WTC11 (cell line): Measurements from ENCODE around the gene GAPT. TPM values are rescaled to one million over a fixed set of nuclear protein-coding genes. Genes with fewer than 3 reads are reported as not detected.

Experiments
- ATAC-seq: fragments of 200-7000 bp; cut with Tn5 transposase; 2 replicates; pipeline ENCODE4 v1.10.0; 2021; ENCODE audit warnings: mild to moderate bottlenecking, moderate library complexity
- CTCF ChIA-PET: fragments of 300-600 bp; sonication (Branson Sonifier 250); formaldehyde crosslinking; loops from one replicate; lab custom pipeline; 2021; ENCODE audit warnings: antibody characterized with exemption; lab: Charles Lee
- POLR2A ChIA-PET: fragments of 350-600 bp; sonication (Branson Sonifier 250); formaldehyde crosslinking; loops from one replicate; lab custom pipeline; 2021; ENCODE audit warnings: antibody characterized with exemption; lab: Charles Lee
- DNase-seq: peaks from one replicate; pipeline ENCODE4 v3.0.0; 2021; ENCODE audit warnings: low spot score
- H3K27ac Mint-ChIP-seq: 2 replicates; pipeline ENCODE4 v1.8.0; 2021; ENCODE audit warnings: mixed read lengths
- H3K27me3 Mint-ChIP-seq: 2 replicates; pipeline ENCODE4 v1.8.0; 2021; ENCODE audit warnings: low read depth, mild to moderate bottlenecking, moderate library complexity, mixed read lengths
- H3K36me3 Mint-ChIP-seq: 2 replicates; pipeline ENCODE4 v1.8.0; 2021; ENCODE audit warnings: mixed read lengths
- H3K4me1 Mint-ChIP-seq: 2 replicates; pipeline ENCODE4 v1.8.0; 2022; ENCODE audit warnings: mixed read lengths
- H3K4me3 Mint-ChIP-seq: 2 replicates; pipeline ENCODE4 v1.8.0; 2021; ENCODE audit warnings: mild to moderate bottlenecking, moderate library complexity, mixed read lengths
- H3K9me3 Mint-ChIP-seq: 2 replicates; pipeline ENCODE4 v1.8.0; 2021; ENCODE audit warnings: mixed read lengths
- ARID4B ChIP-seq: sonication (generic); formaldehyde crosslinking; IDR thresholded peaks from 2 replicates; pipeline ENCODE4 v1.8.0; 2023; ENCODE audit warnings: missing genetic modification reagents, mild to moderate bottlenecking, borderline replicate concordance
- ATF1 ChIP-seq: sonication (generic); formaldehyde crosslinking; IDR thresholded peaks from 2 replicates; pipeline ENCODE4 v1.8.1; 2023; ENCODE audit warnings: mild to moderate bottlenecking, moderate library complexity, missing genetic modification reagents
- ATF2 ChIP-seq: sonication (generic); formaldehyde crosslinking; IDR thresholded peaks from 2 replicates; pipeline ENCODE4 v1.8.1; 2022; ENCODE audit warnings: low read depth, missing genetic modification reagents, borderline replicate concordance
- ATF3 ChIP-seq: sonication (generic); formaldehyde crosslinking; conservative IDR thresholded peaks from 2 replicates; pipeline ENCODE4 v1.8.1; 2022; ENCODE audit warnings: mild to moderate bottlenecking, missing genetic modification reagents
- HMGA2 ChIP-seq: fragments of 250-450 bp; sonication (Bioruptor Pico); IDR thresholded peaks from 2 replicates; pipeline ENCODE4 v1.4.0; 2021; ENCODE audit warnings: mild to moderate bottlenecking, moderate library complexity
- MAX ChIP-seq: sonication (generic); formaldehyde crosslinking; IDR thresholded peaks from 2 replicates; pipeline ENCODE4 v1.8.0; 2022; ENCODE audit warnings: mild to moderate bottlenecking, missing genetic modification reagents
- OVOL2 ChIP-seq: fragments of 250-450 bp; sonication (Bioruptor Pico); IDR thresholded peaks from 2 replicates; pipeline ENCODE4 v1.9.0; 2021; ENCODE audit warnings: mild to moderate bottlenecking, borderline replicate concordance
- RELA ChIP-seq: sonication (generic); formaldehyde crosslinking; IDR thresholded peaks from 2 replicates; pipeline ENCODE4 v1.8.1; 2022; ENCODE audit warnings: missing genetic modification reagents, mild to moderate bottlenecking, borderline replicate concordance
- RORB ChIP-seq: fragments of 250-450 bp; sonication (Bioruptor Pico); IDR thresholded peaks from 2 replicates; pipeline ENCODE4 v1.9.0; 2021; ENCODE audit warnings: mild to moderate bottlenecking
- SMAD3 ChIP-seq: sonication (generic); formaldehyde crosslinking; IDR thresholded peaks from 2 replicates; pipeline ENCODE4 v1.8.0; 2022; ENCODE audit warnings: missing genetic modification reagents, mild to moderate bottlenecking, borderline replicate concordance
- SOX15 ChIP-seq: fragments of 250-450 bp; sonication (Bioruptor Pico); IDR thresholded peaks from 2 replicates; pipeline ENCODE4 v1.9.0; 2021; ENCODE audit warnings: mild to moderate bottlenecking
- SP1 ChIP-seq: sonication (generic); formaldehyde crosslinking; conservative IDR thresholded peaks from 2 replicates; pipeline ENCODE4 v1.8.1; 2022; ENCODE audit warnings: missing genetic modification reagents
- TCF7 ChIP-seq: sonication (generic); formaldehyde crosslinking; IDR thresholded peaks from 2 replicates; pipeline ENCODE4 v1.8.0; 2022; ENCODE audit warnings: mild to moderate bottlenecking, low read depth, missing genetic modification reagents, moderate library complexity
- ZBTB21 ChIP-seq: sonication (generic); formaldehyde crosslinking; IDR thresholded peaks from 2 replicates; pipeline ENCODE4 v1.8.1; 2023; ENCODE audit warnings: mild to moderate bottlenecking, missing genetic modification reagents, borderline replicate concordance
- ZNF317 ChIP-seq: sonication (generic); formaldehyde crosslinking; IDR thresholded peaks from 2 replicates; pipeline ENCODE4 v1.8.1; 2023; ENCODE audit warnings: low read depth, mild to moderate bottlenecking, moderate library complexity, missing genetic modification reagents, borderline replicate concordance
- ZNF396 ChIP-seq: fragments of 250-450 bp; sonication (Bioruptor Pico); IDR thresholded peaks from 2 replicates; pipeline ENCODE4 v1.8.0; 2021; ENCODE audit warnings: mild to moderate bottlenecking, moderate library complexity, borderline replicate concordance
- ZSCAN18 ChIP-seq: fragments of 250-450 bp; sonication (Bioruptor Pico); IDR thresholded peaks from 2 replicates; pipeline ENCODE4 v2.1.2; 2022; ENCODE audit warnings: mild to moderate bottlenecking, moderate library complexity
- total RNA-seq: library from RNA; stranded (reverse); gene quantifications from 3 replicates; pipeline ENCODE4 v1.2.3, GENCODE V29; 2021
- TF ChIP-seq, protein P1 (sequence below): sonication (generic); formaldehyde crosslinking; IDR thresholded peaks from 2 replicates; pipeline ENCODE4 v1.8.1; 2022; ENCODE audit warnings: mild to moderate bottlenecking, missing genetic modification reagents, moderate library complexity, borderline replicate concordance

The GAPT gene
- total RNA-seq, 1 experiment from 2014 or later = not detected

GRCh38 chr5:58481066-58481676 is 10.1 kb upstream of the GAPT start:
- H3K9me3 Mint-ChIP-seq = peaks cover 6% of the 10 kb centered on the region
- no peak overlapping the region for H3K4me3 Mint-ChIP-seq
- ChIA-PET CTCF (no interaction called here), POLR2A (no interaction called here)
- ATAC-seq (no peak), DNase-seq (no peak)
- TF ChIP-seq ZNF396 (no peak), SOX15 (CRISPR knock-in tag) (no peak), MAX (CRISPR knock-in tag) (no peak), ZBTB21 (CRISPR knock-in tag) (no peak), RELA (no peak), SP1 (CRISPR knock-in tag) (no peak), HMGA2 (CRISPR knock-in tag) (no peak), TCF7 (no peak), ATF3 (no peak), SMAD3 (CRISPR knock-in tag) (no peak), ATF1 (CRISPR knock-in tag) (no peak), ATF2 (CRISPR knock-in tag) (no peak), ARID4B (no peak), ZNF317 (CRISPR knock-in tag) (no peak), RORB (CRISPR knock-in tag) (no peak), OVOL2 (no peak), ZSCAN18 (CRISPR knock-in tag) (no peak)
- TF ChIP-seq, protein P1, sequence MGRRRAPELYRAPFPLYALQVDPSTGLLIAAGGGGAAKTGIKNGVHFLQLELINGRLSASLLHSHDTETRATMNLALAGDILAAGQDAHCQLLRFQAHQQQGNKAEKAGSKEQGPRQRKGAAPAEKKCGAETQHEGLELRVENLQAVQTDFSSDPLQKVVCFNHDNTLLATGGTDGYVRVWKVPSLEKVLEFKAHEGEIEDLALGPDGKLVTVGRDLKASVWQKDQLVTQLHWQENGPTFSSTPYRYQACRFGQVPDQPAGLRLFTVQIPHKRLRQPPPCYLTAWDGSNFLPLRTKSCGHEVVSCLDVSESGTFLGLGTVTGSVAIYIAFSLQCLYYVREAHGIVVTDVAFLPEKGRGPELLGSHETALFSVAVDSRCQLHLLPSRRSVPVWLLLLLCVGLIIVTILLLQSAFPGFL (CRISPR knock-in tag) = no peak
- no peaks in the 10 kb centered on the region for H3K27me3 Mint-ChIP-seq
- no peak overlapping the region for H3K27ac Mint-ChIP-seq
- no peaks in the 10 kb centered on the region for H3K4me1 Mint-ChIP-seq
- peaks cover 3% of the 10 kb centered on the region for H3K36me3 Mint-ChIP-seq
